GM12878 (cell line): ENCODE measurements around the gene C17orf113. TPM values are rescaled to one million over a fixed set of nuclear protein-coding genes. Genes with fewer than 3 reads are reported as not detected.

Experiments
- ATAC-seq: fragments of 200-7000 bp; cut with Tn5 transposase; 3 replicates; pipeline ENCODE4 v1.9.1; 2020; ENCODE audit warnings: mild to moderate bottlenecking, moderate library complexity
- BruUV-seq: library from RNA; stranded (reverse); fragments of 400-500 nt; replicated peaks from 2 replicates; lab custom pipeline; 2021; lab: Mats Ljungman, UMichigan
- CTCF ChIA-PET: fragments of 300-600 bp; sonication (Branson Sonifier 250); formaldehyde crosslinking; extraction: SDS; loops from one replicate; lab custom pipeline; 2021; ENCODE audit warnings: inconsistent platforms; lab: Yijun Ruan, JAX
- POLR2A ChIA-PET: fragments of 350-600 bp; formaldehyde crosslinking; extraction: SDS; loops from one replicate; lab custom pipeline; 2021; ENCODE audit warnings: inconsistent platforms; lab: Charles Lee
- RAD21 ChIA-PET: fragments of 300-600 bp; sonication (Branson Sonifier 250); formaldehyde crosslinking; loops from one replicate; lab custom pipeline; 2023; ENCODE audit warnings: antibody characterized with exemption; ENCODE audit not compliant: unreplicated experiment; lab: Charles Lee
- SMC1A ChIA-PET: fragments of 300-600 bp; sonication (Branson Sonifier 250); formaldehyde crosslinking; loops from one replicate; lab custom pipeline; 2023; ENCODE audit not compliant: unreplicated experiment, uncharacterized antibody; lab: Charles Lee
- DNase-seq: peaks from one replicate; pipeline ENCODE4 v3.0.0-alpha.2; 2011; ENCODE audit warnings: low read depth, low spot score
- FAIRE-seq: peaks from 3 replicates; lab custom pipeline; 2011; peaks lifted over from hg19 to GRCh38; lab: Jason Lieb, UNC
- H2AFZ ChIP-seq: 2 replicates; pipeline ENCODE4 v1.6.0; 2011; ENCODE audit warnings: low read depth, low read length, control low read depth; ENCODE audit not compliant: control insufficient read depth
- H3K27ac ChIP-seq: 2 replicates; pipeline ENCODE4 v1.5.1; 2011; ENCODE audit warnings: control low read depth; ENCODE audit not compliant: control insufficient read depth, insufficient read depth
- H3K27me3 ChIP-seq, 2 experiments: replicated peaks in 1 of 2; 2 replicates each; pipeline versions ENCODE4 v1.6.0 to v1.6.1; 2011; ENCODE audit warnings: low read length in 1 of 2; ENCODE audit not compliant: control insufficient read depth in 2 of 2, insufficient read depth in 2 of 2
- H3K36me3 ChIP-seq, 2 experiments: 2 replicates each; pipeline ENCODE4 v1.5.1; 2011; ENCODE audit warnings: low read length in 1 of 2; ENCODE audit not compliant: control insufficient read depth in 2 of 2, insufficient read depth in 2 of 2
- H3K4me1 ChIP-seq: 2 replicates; pipeline ENCODE4 v1.6.1; 2011; ENCODE audit warnings: mild to moderate bottlenecking, low read length, moderate library complexity, mixed read lengths; ENCODE audit not compliant: control insufficient read depth, insufficient read depth
- H3K4me2 ChIP-seq: 2 replicates; pipeline ENCODE4 v1.6.0; 2011; ENCODE audit warnings: control low read depth; ENCODE audit not compliant: control insufficient read depth, insufficient read depth
- H3K4me3 ChIP-seq: fragments of 200-600 bp; sonication (generic); 2 replicates; pipeline ENCODE4 v1.5.1; 2016
- H3K79me2 ChIP-seq: 2 replicates; pipeline ENCODE4 v1.6.0; 2011; ENCODE audit warnings: low read length; ENCODE audit not compliant: control insufficient read depth, insufficient read depth
- H3K9ac ChIP-seq: 2 replicates; pipeline ENCODE4 v1.8.0; 2011; ENCODE audit warnings: low read length, control low read depth, mixed read lengths; ENCODE audit not compliant: control insufficient read depth, insufficient read depth
- H3K9me3 ChIP-seq: replicated peaks from 3 replicates; pipeline ENCODE4 v1.5.1; 2011; ENCODE audit warnings: mild to moderate bottlenecking, low read length; ENCODE audit not compliant: control insufficient read depth, insufficient read depth
- H4K20me1 ChIP-seq: 2 replicates; pipeline ENCODE4 v1.6.0; 2011; ENCODE audit not compliant: control insufficient read depth, insufficient read depth
- ATF3 ChIP-seq: IDR thresholded peaks from 2 replicates; pipeline ENCODE4 v1.6.1; 2011; ENCODE audit warnings: low read depth, mild to moderate bottlenecking, low read length, moderate library complexity, borderline replicate concordance; ENCODE audit errors: extremely low read depth
- BMI1 ChIP-seq: fragments of 450-650 bp; IDR thresholded peaks from 2 replicates; pipeline ENCODE4 v1.6.1; 2016; ENCODE audit warnings: mild to moderate bottlenecking, moderate library complexity, borderline replicate concordance
- CHD2 ChIP-seq: IDR thresholded peaks from 2 replicates; pipeline ENCODE4 v1.6.1; 2011; ENCODE audit warnings: low read depth, low read length, improper control_type of control experiment, borderline replicate concordance
- SIX5 ChIP-seq: IDR thresholded peaks from 2 replicates; pipeline ENCODE4 v1.6.1; 2011; ENCODE audit warnings: mild to moderate bottlenecking, low read depth, low read length, moderate library complexity; ENCODE audit not compliant: severe bottlenecking
- SMAD5 ChIP-seq: IDR thresholded peaks from 2 replicates; pipeline ENCODE4 v1.6.1; 2016; ENCODE audit warnings: antibody characterized with exemption, low read depth
- SMARCA5 ChIP-seq: fragments of 450-650 bp; IDR thresholded peaks from 2 replicates; pipeline ENCODE4 v1.6.1; 2017; ENCODE audit warnings: mild to moderate bottlenecking
- YY1 ChIP-seq: IDR thresholded peaks from 2 replicates; pipeline ENCODE4 v1.6.1; 2011; ENCODE audit warnings: low read depth, mild to moderate bottlenecking, low read length
- WGBS: methylation state at CpG from one replicate; pipeline ENCODE4 v1.1.6; 2016; ENCODE audit warnings: low lambda C conversion rate; ENCODE audit not compliant: insufficient replicate concordance, insufficient coverage; ENCODE audit errors: missing lambda C conversion rate; 5-methylcytosine and 5-hydroxymethylcytosine counted together
- in situ Hi-C: fragments of 300-500 bp; cut with MboI; formaldehyde crosslinking; loops from 9 replicates; pipeline ENCODE4 v1.14.3; 2018; ENCODE audit warnings: mixed read lengths
- intact Hi-C: fragments of 100-400 bp; cut with micrococcal nuclease; formaldehyde crosslinking; loops from one replicate; pipeline ENCODE4 v1.14.2; 2022; ENCODE audit not compliant: unreplicated experiment
- polyA plus RNA-seq, 11 experiments: library from polyadenylated mRNA; depleted of rRNA in 4 of 11; unstranded in 6 of 11; stranded (reverse) in 5 of 11; fragments of >200 nt; fragmentation: Nextera tagmentation in 4 of 11; fragmentation: Illumina TruSeq in 1 of 11; extraction: Ambion mirVana in 4 of 11; extraction: Trizol in 1 of 11; gene quantifications; 1 replicate in 1 of 11; 2 replicates in 10 of 11; pipeline versions ENCODE4 v1.2.1 to v1.2.3, GENCODE V29; 2011 to 2016; ENCODE audit warnings: inconsistent platforms in 2 of 11, missing spikeins in 2 of 11, low read depth in 1 of 11
- total RNA-seq, 4 experiments: library from RNA; depleted of rRNA in 3 of 4; stranded (reverse); fragments of >200 nt in 3 of 4; fragmentation: Illumina TruSeq in 1 of 4; extraction: Trizol in 1 of 4; gene quantifications; 2 replicates each; pipeline versions ENCODE4 v1.2.1 to v1.2.3, GENCODE V29; 2013 to 2021
- TF ChIP-seq, protein P1 (sequence below): fragments of 450-650 bp; IDR thresholded peaks from 2 replicates; pipeline ENCODE4 v1.6.1; 2017; ENCODE audit warnings: antibody characterized with exemption, mild to moderate bottlenecking, moderate library complexity
- TF ChIP-seq, protein P2 (sequence below): IDR thresholded peaks from 2 replicates; pipeline ENCODE4 v1.6.1; 2011; ENCODE audit warnings: mild to moderate bottlenecking, low read depth, low read length, moderate library complexity; ENCODE audit not compliant: insufficient replicate concordance

C17orf113 gene
- total and polyA plus RNA-seq, 10 of the 15 experiments (the other 5 are each of a cell fraction or from before 2014, with no cell fraction given): 0.03 to 0.17 (median 0.08) TPM; not detected in 3

DNA sequence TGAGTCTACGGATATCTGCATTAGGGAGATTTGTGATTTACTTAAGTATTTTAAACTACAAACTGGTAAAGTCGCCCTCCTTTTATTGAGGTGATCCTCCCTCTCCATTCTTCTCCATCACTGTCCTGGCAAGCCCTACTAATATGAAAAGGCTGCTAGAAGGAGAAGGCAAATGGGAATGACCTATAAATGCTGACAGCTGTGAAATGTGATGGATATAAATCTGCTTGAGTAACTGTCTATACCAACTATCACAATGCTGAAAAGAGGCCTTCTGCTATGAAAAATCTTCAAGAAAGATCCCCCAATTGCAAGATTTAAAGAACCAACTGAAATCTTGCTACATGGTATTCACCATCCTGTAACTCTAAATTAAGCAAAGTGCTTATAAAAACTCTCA is 48.7 kb downstream of the C17orf113 start:
- no peak overlapping the region for H3K4me3 ChIP-seq
- peaks cover 12% of the 10 kb centered on the region for H3K4me1 ChIP-seq
- intact Hi-C loops (no loop called here), in situ Hi-C loops (loop anchor here (25.0 kb wide), 1 partner anchor 1211 kb away; the partner anchor contains the start of gene TMEM106A)
- H3K79me2 ChIP-seq: peaks cover 37% of the 10 kb centered on the region
- H3K4me2 ChIP-seq: no peak overlapping the region
- H3K27me3 ChIP-seq: no peaks in the 10 kb centered on the region
- WGBS: 97% methylated on average over 2 of the region's 2 CpGs
- no peak overlapping the region for H3K27ac ChIP-seq
- ChIA-PET CTCF (interaction anchor here (2.0 kb wide), 1 partner anchor 18 kb away, joined by 7 read pairs; the partner anchor contains the start of gene NKIRAS2), SMC1A (no interaction called here), RAD21 (no interaction called here), POLR2A (no interaction called here)
- no peak overlapping the region for H3K9ac ChIP-seq
- TF ChIP-seq SMAD5 (no peak), BMI1 (no peak), YY1 (no peak)
- DNase-seq (no peak), FAIRE-seq (no peak), ATAC-seq (no peak)
- peaks cover 21 to 50% of the 10 kb centered on the region in 2 experiments for H3K36me3 ChIP-seq
- H3K9me3 ChIP-seq: no peaks in the 10 kb centered on the region
- H2AFZ ChIP-seq: no peak overlapping the region
- no peaks in the 10 kb centered on the region; the same call in 1 of the 2 replicates for H4K20me1 ChIP-seq
- BruUV-seq: no TSS peak

GRCh38 chr17:42000413-42001133 is 49.8 kb downstream of the C17orf113 start:
- peaks cover 24 to 50% of the 10 kb centered on the region in 2 experiments for H3K36me3 ChIP-seq
- POLR2A ChIA-PET: interaction anchor here (1.4 kb wide), 1 partner anchor 17 kb away, joined by 7 read pairs; the partner anchor contains the start of gene DNAJC7

More at GRCh38 chr17:42000413-42001133, 49.8 kb downstream of the C17orf113 start:
- DNase-seq: no peak
- 97% methylated on average over 3 of the region's 3 CpGs for WGBS
- H4K20me1 ChIP-seq: no peaks in the 10 kb centered on the region; the same call in 1 of the 2 replicates
- TF ChIP-seq SMARCA5 (no peak), ATF3 (no peak), CHD2 (no peak), SIX5 (no peak)
- TF ChIP-seq, protein P1, sequence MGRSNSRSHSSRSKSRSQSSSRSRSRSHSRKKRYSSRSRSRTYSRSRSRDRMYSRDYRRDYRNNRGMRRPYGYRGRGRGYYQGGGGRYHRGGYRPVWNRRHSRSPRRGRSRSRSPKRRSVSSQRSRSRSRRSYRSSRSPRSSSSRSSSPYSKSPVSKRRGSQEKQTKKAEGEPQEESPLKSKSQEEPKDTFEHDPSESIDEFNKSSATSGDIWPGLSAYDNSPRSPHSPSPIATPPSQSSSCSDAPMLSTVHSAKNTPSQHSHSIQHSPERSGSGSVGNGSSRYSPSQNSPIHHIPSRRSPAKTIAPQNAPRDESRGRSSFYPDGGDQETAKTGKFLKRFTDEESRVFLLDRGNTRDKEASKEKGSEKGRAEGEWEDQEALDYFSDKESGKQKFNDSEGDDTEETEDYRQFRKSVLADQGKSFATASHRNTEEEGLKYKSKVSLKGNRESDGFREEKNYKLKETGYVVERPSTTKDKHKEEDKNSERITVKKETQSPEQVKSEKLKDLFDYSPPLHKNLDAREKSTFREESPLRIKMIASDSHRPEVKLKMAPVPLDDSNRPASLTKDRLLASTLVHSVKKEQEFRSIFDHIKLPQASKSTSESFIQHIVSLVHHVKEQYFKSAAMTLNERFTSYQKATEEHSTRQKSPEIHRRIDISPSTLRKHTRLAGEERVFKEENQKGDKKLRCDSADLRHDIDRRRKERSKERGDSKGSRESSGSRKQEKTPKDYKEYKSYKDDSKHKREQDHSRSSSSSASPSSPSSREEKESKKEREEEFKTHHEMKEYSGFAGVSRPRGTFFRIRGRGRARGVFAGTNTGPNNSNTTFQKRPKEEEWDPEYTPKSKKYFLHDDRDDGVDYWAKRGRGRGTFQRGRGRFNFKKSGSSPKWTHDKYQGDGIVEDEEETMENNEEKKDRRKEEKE: no peak
- TF ChIP-seq, protein P2, sequence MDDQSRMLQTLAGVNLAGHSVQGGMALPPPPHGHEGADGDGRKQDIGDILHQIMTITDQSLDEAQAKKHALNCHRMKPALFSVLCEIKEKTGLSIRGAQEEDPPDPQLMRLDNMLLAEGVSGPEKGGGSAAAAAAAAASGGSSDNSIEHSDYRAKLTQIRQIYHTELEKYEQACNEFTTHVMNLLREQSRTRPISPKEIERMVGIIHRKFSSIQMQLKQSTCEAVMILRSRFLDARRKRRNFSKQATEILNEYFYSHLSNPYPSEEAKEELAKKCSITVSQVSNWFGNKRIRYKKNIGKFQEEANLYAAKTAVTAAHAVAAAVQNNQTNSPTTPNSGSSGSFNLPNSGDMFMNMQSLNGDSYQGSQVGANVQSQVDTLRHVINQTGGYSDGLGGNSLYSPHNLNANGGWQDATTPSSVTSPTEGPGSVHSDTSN: no peak
- ATAC-seq: no peak
- H3K4me3 ChIP-seq: no peak overlapping the region
- in situ Hi-C loops (loop anchor here (25.0 kb wide), 1 partner anchor 1212 kb away; the partner anchor contains the start of gene TMEM106A), intact Hi-C loops (no loop called here)
- H3K27me3 ChIP-seq: no peaks in the 10 kb centered on the region
- no peak for FAIRE-seq
- H3K9ac ChIP-seq: no peak overlapping the region
- BruUV-seq: no TSS peak
- SMC1A ChIA-PET: interaction anchor here (0.9 kb wide), 1 partner anchor 23 kb away, joined by 3 read pairs; no protein-coding TSS in a partner anchor
- H3K79me2 ChIP-seq: peaks cover 36% of the 10 kb centered on the region
- H3K4me1 ChIP-seq: peaks cover 21% of the 10 kb centered on the region
- no peak overlapping the region for H3K4me2 ChIP-seq
- H2AFZ ChIP-seq: no peak overlapping the region
- RAD21 ChIA-PET: no interaction called here
- CTCF ChIA-PET: interaction anchor here (1.0 kb wide), 1 partner anchor 41 kb away, joined by 3 read pairs; no protein-coding TSS in a partner anchor
- H3K27ac ChIP-seq: no peak overlapping the region
- no peaks in the 10 kb centered on the region for H3K9me3 ChIP-seq
